Left forelimb (tissue), 1 donor: Measurements from ENCODE around the gene ADGRE1.
A peak's percentile ranks its signal among the peaks of the same experiment; 100 is the strongest.
"Not testable (repeated sequence)": the region's sequence is repeated elsewhere in the genome, so short reads cannot be mapped to it uniquely, and the experiment has no call there.

ENCODE experiments used
- DNase-seq: peaks from one replicate; pipeline ENCODE4 v3.0.0-alpha.2; 2018; ENCODE audit warnings: low spot score

ADGRE1 gene, protein sequence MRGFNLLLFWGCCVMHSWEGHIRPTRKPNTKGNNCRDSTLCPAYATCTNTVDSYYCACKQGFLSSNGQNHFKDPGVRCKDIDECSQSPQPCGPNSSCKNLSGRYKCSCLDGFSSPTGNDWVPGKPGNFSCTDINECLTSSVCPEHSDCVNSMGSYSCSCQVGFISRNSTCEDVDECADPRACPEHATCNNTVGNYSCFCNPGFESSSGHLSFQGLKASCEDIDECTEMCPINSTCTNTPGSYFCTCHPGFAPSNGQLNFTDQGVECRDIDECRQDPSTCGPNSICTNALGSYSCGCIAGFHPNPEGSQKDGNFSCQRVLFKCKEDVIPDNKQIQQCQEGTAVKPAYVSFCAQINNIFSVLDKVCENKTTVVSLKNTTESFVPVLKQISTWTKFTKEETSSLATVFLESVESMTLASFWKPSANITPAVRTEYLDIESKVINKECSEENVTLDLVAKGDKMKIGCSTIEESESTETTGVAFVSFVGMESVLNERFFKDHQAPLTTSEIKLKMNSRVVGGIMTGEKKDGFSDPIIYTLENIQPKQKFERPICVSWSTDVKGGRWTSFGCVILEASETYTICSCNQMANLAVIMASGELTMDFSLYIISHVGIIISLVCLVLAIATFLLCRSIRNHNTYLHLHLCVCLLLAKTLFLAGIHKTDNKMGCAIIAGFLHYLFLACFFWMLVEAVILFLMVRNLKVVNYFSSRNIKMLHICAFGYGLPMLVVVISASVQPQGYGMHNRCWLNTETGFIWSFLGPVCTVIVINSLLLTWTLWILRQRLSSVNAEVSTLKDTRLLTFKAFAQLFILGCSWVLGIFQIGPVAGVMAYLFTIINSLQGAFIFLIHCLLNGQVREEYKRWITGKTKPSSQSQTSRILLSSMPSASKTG

DNA sequence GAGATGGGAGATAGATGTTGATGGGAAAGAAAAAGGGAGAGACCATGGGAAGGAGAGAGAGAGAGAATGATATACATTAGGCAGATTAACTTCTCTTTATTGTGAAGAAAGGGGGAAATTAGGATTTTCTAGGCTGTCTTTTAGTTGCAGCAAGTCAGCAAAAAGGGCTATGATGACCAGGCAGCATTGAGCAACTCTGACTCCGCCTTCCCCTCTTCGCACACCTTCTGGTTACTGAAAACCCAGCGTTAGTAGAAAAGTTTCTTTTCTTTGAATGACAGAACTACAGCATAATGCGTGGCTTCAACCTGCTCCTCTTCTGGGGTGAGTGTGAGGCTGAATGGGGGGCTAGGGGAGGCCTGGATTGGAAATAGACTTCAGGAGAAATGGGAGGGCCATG is at the start of gene ADGRE1:
TSS of gene ADGRE1 (plus strand) at position 264 of the 400 bp plus-strand sequence. CDS start at position 294, 30 bp downstream.
- DNase-seq = no peak

DNA sequence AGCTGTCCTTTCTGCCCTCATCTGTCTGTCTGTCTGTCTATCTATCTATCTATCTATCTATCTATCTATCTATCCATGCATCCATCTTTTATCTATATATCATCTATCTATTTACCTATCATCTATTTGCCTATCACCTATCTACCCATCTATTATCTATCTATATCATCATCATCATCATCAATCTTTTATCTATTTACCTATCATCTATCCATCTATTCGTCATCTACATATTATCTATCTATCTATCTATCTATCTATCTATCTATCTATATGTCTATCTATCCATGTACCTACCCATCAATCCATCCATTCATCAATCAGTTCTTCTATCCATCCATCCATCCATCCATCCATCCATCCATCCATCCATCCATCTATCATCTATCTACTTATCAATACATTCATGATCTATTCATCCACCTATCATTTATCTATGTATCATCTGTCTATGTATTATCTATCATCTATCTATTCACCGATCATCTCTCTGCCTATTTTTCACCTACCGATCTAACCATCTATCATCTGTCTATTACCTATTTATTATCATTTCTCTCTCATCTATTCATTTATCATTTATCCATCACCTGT is 49.2 kb upstream of the ADGRE1 start:
- no peak for DNase-seq

DNA sequence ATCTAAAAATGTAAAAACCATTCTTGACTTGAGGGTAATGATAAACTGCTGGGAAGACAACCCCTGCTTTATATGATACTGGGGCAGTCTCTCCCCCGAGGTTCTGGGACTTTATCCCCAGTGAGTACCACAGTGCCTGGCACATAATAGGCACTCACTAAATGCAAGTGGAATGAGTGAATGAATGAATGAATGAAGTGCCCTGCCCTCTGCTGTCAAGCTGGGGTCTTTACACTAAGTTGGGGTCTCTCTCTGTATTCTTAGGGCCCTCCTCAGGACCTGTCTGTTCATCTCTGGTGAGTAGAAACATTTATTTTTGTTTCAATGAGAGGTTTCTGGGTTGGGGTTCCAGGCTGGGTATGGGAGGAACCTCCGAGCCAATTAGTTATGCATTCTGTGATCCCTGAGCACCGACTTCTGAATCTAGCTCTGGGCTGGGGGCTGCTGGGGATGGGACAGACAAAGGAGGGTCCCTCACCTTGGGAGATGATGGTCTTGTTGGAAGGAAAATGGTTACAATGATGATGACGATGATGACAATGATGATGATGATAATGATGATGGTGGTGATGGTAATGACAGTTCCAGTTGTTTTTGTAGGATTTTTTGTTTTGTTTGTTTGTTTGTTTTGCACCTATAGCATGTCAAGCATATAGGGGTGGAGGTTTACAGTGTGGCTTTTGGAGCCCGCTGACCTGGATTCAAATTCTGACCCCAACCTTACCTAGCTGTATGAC is 44.3 kb upstream of the ADGRE1 start:
- DNase-seq = no peak

DNA sequence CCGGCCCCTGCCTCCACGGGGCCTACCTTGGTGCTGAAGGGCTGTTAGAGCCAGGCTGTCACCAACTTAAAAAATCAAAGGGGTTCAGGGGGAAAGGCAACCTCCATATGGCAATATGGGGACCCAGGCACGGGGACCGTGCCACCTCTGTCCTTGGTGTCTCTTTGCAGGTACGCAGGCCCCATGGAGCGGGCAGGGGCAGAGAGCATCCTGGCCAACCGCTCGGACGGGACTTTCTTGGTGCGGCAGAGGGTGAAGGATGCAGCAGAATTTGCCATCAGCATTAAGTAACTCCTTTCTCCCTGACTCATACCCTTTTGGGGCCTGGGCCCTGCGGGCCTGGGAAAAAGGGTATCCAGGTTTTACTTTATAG is 39.6 kb upstream of the ADGRE1 start:
- no peak for DNase-seq

DNA sequence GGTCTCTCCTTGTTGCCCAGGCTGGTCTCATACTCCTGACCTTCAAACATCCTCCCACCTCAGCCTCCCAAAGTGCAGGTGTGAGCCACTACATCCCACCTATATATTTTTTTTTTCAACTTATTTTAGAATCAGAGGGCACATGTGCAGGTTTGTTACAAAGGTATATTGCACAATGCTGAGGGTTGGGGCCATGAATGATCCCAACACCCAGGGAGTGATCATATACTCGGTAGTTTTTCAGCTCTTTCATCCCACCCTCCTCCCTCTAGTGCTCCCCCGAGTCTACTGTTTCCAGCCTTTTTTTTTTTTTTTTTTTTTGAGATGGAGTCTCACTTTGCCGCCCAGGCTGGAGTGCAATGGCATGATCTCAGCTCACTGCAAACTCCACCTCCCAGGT is 38.4 kb upstream of the ADGRE1 start:
- DNase-seq = no peak

DNA sequence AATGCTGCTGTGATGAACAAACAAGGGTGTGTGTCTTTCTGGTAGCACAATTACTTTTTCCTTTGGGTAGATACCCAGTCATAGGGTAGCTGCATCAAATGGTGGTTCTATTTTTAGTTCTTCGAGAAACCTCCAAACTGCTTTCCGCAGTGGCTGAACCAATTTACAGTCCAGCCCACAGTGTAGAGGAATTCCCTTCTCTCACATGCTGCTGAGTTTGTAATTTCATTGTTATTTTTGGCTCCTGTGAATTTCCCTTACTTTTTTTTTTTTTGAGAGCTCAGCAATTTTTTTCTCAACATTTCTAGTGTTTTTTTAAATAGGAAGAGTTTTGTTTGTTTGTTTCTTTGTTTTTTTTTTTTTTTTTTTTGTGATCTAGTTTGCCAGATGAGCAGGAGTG is 37.5 kb upstream of the ADGRE1 start:
- no peak for DNase-seq

DNA sequence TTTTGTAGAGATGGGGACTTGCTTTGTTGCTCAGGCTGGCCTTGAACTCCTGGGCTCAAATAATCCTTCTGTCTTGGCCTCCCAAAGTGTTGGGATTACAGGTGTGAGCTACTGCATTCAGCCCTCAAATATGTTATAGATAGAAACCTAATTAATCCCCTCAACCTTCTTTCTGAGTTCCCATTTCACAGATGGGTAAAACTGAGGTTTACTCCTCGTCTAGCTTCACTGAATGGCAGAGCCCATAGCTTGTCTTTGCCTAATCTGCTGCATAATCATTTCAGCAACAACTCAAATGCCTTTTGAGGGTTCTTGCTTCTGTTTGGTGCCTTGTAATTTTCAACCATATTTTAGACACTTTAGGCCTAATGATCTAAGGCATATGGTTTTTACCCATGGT is 36.0 kb upstream of the ADGRE1 start:
- no peak for DNase-seq

DNA sequence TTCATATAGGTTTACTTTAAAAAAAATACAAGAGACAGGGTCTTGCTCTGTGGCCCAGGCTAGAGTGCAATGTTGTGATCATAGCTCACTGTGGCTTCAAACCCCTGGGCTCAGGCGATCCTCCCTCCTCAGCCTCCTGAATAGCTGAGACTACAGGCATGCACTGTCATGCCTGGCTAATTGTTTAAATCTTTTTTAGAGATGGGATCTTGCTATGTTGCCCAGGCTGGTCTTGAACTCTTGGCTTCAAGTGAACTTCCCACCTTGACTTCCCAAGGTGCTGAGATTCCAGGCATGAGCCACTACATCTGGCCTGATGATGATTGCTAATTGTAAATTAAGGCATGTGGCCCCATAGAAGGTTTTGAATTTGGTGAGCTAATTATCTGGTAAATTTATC is 35.4 kb upstream of the ADGRE1 start:
- DNase-seq = no peak

DNA sequence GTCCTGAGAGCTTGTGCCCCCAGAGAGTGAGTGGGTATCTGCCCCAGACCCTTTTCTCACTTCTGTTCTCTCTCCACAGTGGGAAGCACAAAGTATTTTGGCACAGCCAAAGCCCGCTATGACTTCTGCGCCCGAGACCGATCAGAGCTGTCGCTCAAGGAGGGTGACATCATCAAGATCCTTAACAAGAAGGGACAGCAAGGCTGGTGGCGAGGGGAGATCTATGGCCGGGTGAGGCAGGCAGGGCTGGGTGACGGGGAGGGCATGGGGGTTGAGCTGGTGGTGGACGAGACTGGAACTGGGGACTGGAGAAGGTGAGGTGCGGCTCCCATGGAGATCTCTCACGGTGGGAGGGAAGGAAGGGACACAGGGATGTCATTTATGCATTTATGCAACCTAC is 33.5 kb upstream of the ADGRE1 start:
- DNase-seq = no peak

DNA sequence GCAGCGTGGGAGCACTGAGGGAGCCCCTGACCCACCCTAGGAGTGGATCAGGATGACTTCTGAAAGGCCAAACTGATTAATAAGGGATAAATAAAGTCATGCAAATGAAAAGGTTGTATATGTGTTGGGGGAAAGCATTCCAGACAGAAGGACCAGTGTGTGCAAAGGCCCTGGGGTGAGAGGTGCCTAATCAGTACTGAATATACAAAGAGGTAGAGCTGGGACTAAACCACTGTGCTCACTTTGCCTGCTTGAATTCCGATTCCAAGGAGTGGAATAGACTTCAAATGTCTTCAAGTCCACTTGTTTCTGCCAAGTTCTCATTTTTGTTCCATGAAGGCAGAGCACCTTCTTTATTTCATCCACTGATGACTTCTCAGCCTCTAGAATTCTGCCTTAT is 32.6 kb upstream of the ADGRE1 start:
- DNase-seq = no peak

DNA sequence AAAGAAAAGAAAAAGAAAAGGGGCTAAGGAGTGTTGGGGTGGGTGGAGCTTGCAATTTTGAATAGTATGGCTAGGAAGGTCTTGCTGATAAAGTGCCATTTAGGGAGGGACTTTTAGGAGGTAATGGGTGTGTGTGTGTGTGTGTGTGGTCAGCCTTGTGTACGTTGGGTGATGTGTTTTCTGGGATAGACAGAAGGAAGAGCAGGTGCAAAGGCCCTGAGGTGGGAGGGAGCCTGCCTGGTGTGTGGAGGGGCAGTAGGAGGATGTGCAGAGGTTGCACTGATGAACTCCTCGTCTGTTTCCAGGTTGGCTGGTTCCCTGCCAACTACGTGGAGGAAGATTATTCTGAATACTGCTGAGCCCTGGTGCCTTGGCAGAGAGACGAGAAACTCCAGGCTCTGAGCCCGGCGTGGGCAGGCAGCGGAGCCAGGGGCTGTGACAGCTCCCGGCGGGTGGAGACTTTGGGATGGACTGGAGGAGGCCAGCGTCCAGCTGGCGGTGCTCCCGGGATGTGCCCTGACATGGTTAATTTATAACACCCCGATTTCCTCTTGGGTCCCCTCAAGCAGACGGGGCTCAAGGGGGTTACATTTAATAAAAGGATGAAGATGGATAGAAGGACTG is 30.5 kb upstream of the ADGRE1 start:
- DNase-seq = no peak

DNA sequence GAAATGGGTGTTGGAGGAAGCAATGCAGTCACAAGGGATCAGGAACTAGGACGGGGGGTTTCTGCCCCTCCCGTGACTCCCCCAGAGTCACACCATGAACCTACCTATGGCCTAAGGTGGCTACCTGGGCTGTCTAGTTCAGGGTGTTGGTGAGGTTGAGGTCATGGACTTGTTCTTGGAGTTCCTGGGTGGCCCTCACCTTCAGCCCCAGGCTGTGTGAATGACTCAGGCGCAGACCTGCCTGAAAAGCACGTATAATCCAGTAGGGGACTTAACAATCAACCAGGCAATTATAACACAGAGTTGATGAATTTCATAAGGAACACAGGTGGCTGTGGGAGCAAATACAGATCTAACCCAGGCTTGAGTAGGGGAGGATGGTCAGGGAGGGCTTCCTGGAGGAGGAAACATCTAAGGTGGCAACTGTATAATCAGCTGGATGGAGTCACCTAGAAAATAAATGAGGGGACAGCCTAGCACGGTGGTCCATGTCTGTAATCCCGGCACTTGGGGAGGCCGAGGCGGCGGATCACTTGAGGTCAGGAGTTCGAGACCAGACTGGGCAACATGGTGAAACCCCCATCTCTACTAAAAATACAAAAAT is 25.6 kb upstream of the ADGRE1 start:
- no peak for DNase-seq

DNA sequence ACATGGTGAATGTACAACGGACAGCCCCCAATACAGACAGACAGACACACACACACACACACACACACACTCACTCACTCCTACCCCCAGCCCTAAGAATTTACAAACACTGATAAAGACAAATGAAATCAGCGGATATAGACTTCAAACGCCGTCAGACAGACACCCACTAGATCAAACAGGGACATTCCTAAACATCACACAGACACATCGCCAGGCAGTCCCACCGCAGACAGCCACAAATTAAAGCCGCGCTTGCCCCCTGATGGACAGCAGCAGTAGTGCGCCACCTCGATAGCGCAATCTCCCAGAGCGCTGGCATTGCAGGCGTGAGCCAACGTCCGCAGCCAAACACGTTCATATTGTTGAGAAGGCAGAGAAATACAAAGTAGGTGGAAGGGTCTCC is 24.7 kb upstream of the ADGRE1 start:
- DNase-seq = peak; percentile 77

DNA sequence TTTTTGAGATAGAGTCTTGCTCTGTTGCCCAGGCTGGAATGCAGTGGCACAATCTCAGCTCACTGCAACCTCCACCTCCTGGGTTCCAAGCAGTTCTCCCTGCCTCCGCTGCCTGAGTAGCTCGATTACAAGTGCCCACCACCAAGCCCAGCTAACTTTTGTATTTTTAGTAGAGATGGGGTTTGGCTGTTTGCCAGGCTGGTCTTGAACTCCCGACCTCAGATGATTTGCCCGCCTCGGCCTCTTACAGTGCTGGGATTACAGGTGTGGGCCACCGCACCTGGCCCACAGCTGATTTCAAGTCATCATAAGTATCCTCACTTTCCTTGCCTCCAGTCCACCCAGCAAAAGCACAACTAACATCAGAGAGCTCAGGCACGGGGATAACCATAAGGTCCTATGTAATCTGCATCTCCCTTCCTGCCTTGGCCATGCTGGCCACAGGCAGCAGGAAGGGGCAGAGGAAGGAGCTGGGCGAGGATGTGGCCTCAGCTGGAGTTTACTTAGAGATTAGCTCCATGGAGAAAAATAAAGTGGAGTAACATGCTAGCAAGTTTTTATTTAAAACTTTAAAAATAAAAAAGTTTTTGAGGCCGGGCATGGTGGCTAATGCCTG is 22.9 kb upstream of the ADGRE1 start:
- DNase-seq = no peak

DNA sequence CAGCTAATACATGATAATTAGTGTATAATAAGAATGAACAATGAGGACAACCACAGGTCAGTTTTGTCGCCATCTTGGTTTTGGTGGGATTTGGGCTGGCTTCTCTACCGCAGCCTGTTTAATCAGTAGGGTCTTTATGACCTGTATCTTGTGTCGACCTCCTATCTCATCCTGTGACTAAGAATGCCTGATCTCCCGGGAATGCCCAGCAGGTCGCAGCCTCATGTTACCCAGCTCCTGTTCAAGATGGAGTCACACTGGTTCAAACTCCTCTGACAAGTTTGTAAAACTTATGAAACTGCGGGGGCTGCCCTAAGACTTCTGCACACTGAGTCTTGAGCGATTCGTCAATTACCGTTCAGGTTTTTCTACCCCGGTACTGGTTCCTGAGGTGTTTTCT is 21.5 kb upstream of the ADGRE1 start:
- DNase-seq = no peak

DNA sequence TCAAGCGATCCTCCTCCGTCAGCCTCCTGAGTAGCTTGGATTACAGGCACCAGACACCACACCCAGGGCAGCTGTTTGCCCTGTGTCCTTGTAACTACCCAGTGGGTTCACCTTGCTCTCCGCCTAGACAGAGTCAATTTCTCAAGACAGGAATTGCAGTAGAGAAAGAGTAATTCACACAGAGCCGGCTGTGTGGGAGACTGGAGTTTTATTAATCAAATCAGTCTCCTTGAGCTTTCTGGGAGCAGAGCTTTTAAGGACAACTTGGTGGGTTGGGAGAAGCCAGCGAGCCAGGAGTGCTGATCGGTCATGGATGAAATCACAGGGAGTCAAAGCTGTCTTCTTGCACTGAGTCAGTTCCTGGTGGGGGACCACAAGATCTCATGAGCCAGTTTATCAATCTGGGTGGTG is 20.6 kb upstream of the ADGRE1 start:
- DNase-seq = no peak

DNA sequence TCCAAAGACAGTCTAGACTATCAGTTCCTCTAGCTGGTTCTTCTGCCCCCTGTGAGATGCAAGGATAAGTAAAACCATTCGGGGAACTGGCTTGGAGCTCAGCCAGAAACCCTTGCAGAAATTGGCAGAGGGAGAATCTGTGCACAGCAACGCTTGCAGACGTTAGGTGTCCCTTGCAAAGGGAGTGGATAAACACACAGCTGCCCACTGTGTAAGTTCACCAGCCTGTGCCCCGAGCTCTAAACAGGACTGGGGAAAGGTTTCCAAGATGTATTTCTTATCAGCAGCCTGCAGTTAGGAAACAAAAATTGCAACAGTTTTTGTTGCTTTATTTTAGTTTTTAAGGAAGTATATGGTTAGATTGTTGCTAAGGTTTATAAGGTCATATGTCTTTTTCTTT is 19.0 kb upstream of the ADGRE1 start:
- no peak for DNase-seq

DNA sequence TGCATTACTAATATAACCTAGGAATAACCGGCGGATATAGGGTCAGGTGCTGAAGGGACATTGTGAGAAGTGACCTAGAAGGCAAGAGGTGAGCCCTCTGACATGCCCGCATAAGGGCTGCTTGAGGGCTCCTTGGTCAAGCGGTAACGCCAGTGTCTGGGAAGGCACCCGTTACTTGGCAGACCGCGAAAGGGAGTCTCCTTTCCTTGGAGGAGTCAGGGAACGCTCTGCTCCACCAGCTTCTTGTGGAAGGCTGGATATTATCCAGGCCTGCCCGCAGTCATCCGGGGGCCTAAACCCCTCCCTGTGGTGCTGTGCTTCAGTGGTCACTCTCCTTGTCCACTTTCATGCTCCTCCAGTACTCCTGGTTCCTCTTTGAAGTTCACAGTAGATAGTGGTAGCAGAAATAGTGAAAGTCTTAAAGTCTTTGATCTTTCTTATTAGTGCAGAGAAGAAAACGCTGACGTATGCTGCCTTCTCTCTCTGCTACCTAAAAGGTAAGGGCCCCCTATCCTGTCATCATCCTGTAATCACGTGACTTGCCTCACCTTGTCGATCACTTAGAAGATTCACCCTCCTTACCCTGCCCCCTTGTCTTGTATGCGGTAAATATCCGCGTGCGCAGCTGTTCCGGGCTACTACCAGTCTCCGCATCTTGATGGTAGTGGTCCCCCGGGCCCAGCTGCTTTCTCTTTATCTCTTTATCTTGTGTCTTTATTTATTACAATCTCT is 18.1 kb upstream of the ADGRE1 start:
- DNase-seq = not testable (repeated sequence)

DNA sequence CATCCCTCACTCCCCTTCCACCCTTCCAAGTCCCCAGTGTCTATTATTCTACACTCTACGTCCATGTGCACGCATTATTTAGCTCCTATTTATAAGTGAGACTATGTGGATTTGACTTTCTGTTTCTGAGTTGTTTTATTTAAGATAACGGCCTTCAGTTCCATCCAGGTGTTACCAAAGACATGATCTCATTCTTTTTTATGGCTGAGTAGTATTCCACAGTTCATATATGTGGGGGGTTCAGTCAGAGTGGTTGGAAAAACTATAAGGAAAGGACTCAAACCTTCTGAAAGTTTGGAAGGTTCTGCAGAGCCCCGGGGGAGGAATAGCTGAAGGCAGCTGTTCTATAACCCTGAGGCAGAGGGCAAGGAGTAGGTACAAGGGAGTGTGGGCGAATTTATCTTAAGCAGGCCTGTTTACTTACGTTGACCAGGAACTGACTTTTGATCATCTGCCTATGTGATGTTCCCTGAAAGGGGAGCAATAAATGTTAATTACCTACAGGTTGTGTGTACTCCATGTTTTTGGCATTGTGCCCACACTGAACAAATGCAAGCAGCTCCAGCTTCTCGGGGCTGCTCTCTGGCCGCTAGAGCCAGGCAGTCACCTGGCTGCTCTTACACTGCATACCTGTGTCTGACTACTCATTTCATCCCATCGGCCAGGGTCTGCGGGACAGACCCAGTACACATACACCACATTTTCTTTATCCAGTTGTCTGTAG is 13.5 kb upstream of the ADGRE1 start:
- DNase-seq = no peak
